Progenitor cell of endocrine pancreas (in vitro differentiated cells): ENCODE data around the gene CEP41. TPM values are rescaled to one million over a fixed set of nuclear protein-coding genes. Genes with fewer than 3 reads are reported as not detected.
A peak's percentile ranks its signal among the peaks of the same experiment; 100 is the strongest.

Experiments used
- DNase-seq: peaks from one replicate; pipeline ENCODE4 v3.0.0; 2021; ENCODE audit warnings: low spot score; ENCODE audit not compliant: unreplicated experiment
- H3K27ac Mint-ChIP-seq: 2 replicates; pipeline ENCODE4 v1.8.0; 2021; ENCODE audit warnings: mild to moderate bottlenecking, moderate library complexity, mixed read lengths
- H3K27me3 Mint-ChIP-seq: 2 replicates; pipeline ENCODE4 v1.8.0; 2021; ENCODE audit warnings: mixed read lengths
- H3K36me3 Mint-ChIP-seq: 2 replicates; pipeline ENCODE4 v1.8.0; 2022; ENCODE audit warnings: mixed read lengths; ENCODE audit not compliant: insufficient read depth
- H3K4me1 Mint-ChIP-seq: 2 replicates; pipeline ENCODE4 v1.8.0; 2021; ENCODE audit warnings: low read depth, mixed read lengths
- H3K4me3 Mint-ChIP-seq: 2 replicates; pipeline ENCODE4 v1.8.0; 2021; ENCODE audit warnings: low read depth, mild to moderate bottlenecking, moderate library complexity, mixed read lengths
- H3K9me3 Mint-ChIP-seq: 2 replicates; pipeline ENCODE4 v1.8.0; 2021; ENCODE audit warnings: low read depth, mixed read lengths
- CTCF ChIP-seq: fragments of 200-600 bp; sonication (generic); IDR thresholded peaks from one replicate; pipeline ENCODE4 v1.5.0; 2021; ENCODE audit warnings: antibody characterized with exemption, mild to moderate bottlenecking; ENCODE audit not compliant: unreplicated experiment
- total RNA-seq: library from RNA; stranded (reverse); gene quantifications from 2 replicates; pipeline ENCODE4 v1.2.1, GENCODE V29; 2021

Gene CEP41
- total RNA-seq, 1 donor from 2014 or later: 31.8 TPM

GRCh38 chr7:130433301-130433700 is 7.5 kb downstream of the CEP41 start:
- H3K27ac Mint-ChIP-seq: no peak overlapping the region
- peaks cover 5% of the 10 kb centered on the region for H3K36me3 Mint-ChIP-seq
- H3K27me3 Mint-ChIP-seq: no peaks in the 10 kb centered on the region
- peaks cover 4% of the 10 kb centered on the region for H3K4me1 Mint-ChIP-seq
- no peak for TF ChIP-seq CTCF
- H3K4me3 Mint-ChIP-seq: no peak overlapping the region
- DNase-seq: no peak
- H3K9me3 Mint-ChIP-seq: no peaks in the 10 kb centered on the region

- H3K4me1 Mint-ChIP-seq: peaks cover 4% of the 10 kb centered on the region
- peaks cover 5% of the 10 kb centered on the region for H3K36me3 Mint-ChIP-seq
- TF ChIP-seq CTCF: no peak
- no peak overlapping the region for H3K4me3 Mint-ChIP-seq
- no peaks in the 10 kb centered on the region for H3K9me3 Mint-ChIP-seq
- no peaks in the 10 kb centered on the region for H3K27me3 Mint-ChIP-seq
- no peak overlapping the region for H3K27ac Mint-ChIP-seq
- DNase-seq: no peak
Measured at GRCh38 chr7:130432886-130433285, 7.9 kb downstream of the CEP41 start.

GRCh38 chr7:130430841-130431666 is 9.8 kb downstream of the CEP41 start:
- no peak for DNase-seq
- no peaks in the 10 kb centered on the region for H3K9me3 Mint-ChIP-seq
- no peak for TF ChIP-seq CTCF
- H3K27ac Mint-ChIP-seq: no peak overlapping the region
- H3K27me3 Mint-ChIP-seq: no peaks in the 10 kb centered on the region
- H3K4me3 Mint-ChIP-seq: no peak overlapping the region
- peaks cover 14% of the 10 kb centered on the region for H3K4me1 Mint-ChIP-seq
- H3K36me3 Mint-ChIP-seq: peaks cover 3% of the 10 kb centered on the region

- DNase-seq: no peak
- H3K4me3 Mint-ChIP-seq: no peak overlapping the region
- no peaks in the 10 kb centered on the region for H3K27me3 Mint-ChIP-seq
- peaks cover 16% of the 10 kb centered on the region for H3K4me1 Mint-ChIP-seq
- no peak overlapping the region for H3K27ac Mint-ChIP-seq
- no peaks in the 10 kb centered on the region for H3K9me3 Mint-ChIP-seq
- peaks cover 6% of the 10 kb centered on the region for H3K36me3 Mint-ChIP-seq
- no peak for TF ChIP-seq CTCF
Measured at GRCh38 chr7:130430115-130430514, 10.7 kb downstream of the CEP41 start.

GRCh38 chr7:130429019-130429418 is 11.8 kb downstream of the CEP41 start:
- H3K4me1 Mint-ChIP-seq: peaks cover 16% of the 10 kb centered on the region
- H3K36me3 Mint-ChIP-seq: peaks cover 8% of the 10 kb centered on the region
- no peak for TF ChIP-seq CTCF
- no peaks in the 10 kb centered on the region for H3K9me3 Mint-ChIP-seq
- no peak for DNase-seq
- peak overlapping the region; percentile 74 for H3K27ac Mint-ChIP-seq
- no peaks in the 10 kb centered on the region for H3K27me3 Mint-ChIP-seq
- H3K4me3 Mint-ChIP-seq: no peak overlapping the region
